ENCODE measurements around the gene TRIM24. TPM values are rescaled to one million over a fixed set of nuclear protein-coding genes. Genes with fewer than 3 reads are reported as not detected.

The TRIM24 gene
- total RNA-seq, 1 donor from 2014 or later: 60.3 TPM

GRCh38 chr7:138570715-138571114, 110.7 kb downstream of the TRIM24 start:
- peaks cover 2% of the 10 kb centered on the region for H3K9me3 ChIP-seq (ENCODE audit: insufficient read depth, low read depth, low read length)
- no peak overlapping the region for H3K27ac Mint-ChIP-seq (ENCODE audit: unreplicated experiment)
- peaks cover 2% of the 10 kb centered on the region for H3K4me1 Mint-ChIP-seq (ENCODE audit: low read depth, unreplicated experiment)
- H3K36me3 ChIP-seq (ENCODE audit: insufficient read depth, low read length): peaks cover 19% of the 10 kb centered on the region
- H3K36me3 Mint-ChIP-seq (ENCODE audit: low read depth, unreplicated experiment): peaks cover 22% of the 10 kb centered on the region
- no peak overlapping the region for H3K4me3 ChIP-seq (ENCODE audit: insufficient read depth, low read depth, low read length)
- H3K27ac ChIP-seq (ENCODE audit: low read depth, low read length): no peak overlapping the region
- peaks cover 2% of the 10 kb centered on the region for H3K9me3 Mint-ChIP-seq (ENCODE audit: unreplicated experiment)
- no peaks in the 10 kb centered on the region for H3K27me3 ChIP-seq (ENCODE audit: insufficient read depth, low read length)
- no peaks in the 10 kb centered on the region for H3K79me2 ChIP-seq (ENCODE audit: insufficient read depth, low read length)
- no peaks in the 10 kb centered on the region for H4K20me1 ChIP-seq (ENCODE audit: insufficient read depth, low read length)
- no peak overlapping the region for H2AFZ ChIP-seq (ENCODE audit: low read depth, low read length)
- TF ChIP-seq CTCF (IDR thresholded peaks at IDR 0.05; ENCODE audit: insufficient read depth, low read depth, low read length) (no peak), EZH2 (IDR thresholded peaks at IDR 0.05; ENCODE audit: insufficient read depth, low read length) (no peak)
- no peak overlapping the region for H3K9ac ChIP-seq (ENCODE audit: low read length)
- no peaks in the 10 kb centered on the region for H3K27me3 Mint-ChIP-seq (ENCODE audit: low read depth, unreplicated experiment)
- H3K4me1 ChIP-seq (ENCODE audit: insufficient read depth, low read length): no peaks in the 10 kb centered on the region
- no peak overlapping the region for H3K4me2 ChIP-seq (ENCODE audit: low read length)
- DNase-seq (ENCODE audit: low read depth) (no peak), FAIRE-seq (no peak)
- no peak overlapping the region for H3K4me3 Mint-ChIP-seq (ENCODE audit: unreplicated experiment)

- Mint-ChIP-seq H3K27ac (ENCODE audit: unreplicated experiment) (no peak overlapping the region), H3K4me3 (ENCODE audit: unreplicated experiment) (no peak overlapping the region), H3K4me1 (ENCODE audit: low read depth, unreplicated experiment) (peaks cover 3% of the 10 kb centered on the region), H3K27me3 (ENCODE audit: low read depth, unreplicated experiment) (no peaks in the 10 kb centered on the region), H3K9me3 (ENCODE audit: unreplicated experiment) (no peaks in the 10 kb centered on the region), H3K36me3 (ENCODE audit: low read depth, unreplicated experiment) (peaks cover 19% of the 10 kb centered on the region)
- no peak overlapping the region for H3K27ac ChIP-seq (ENCODE audit: low read depth, low read length)
- H3K4me3 ChIP-seq (ENCODE audit: insufficient read depth, low read depth, low read length): no peak overlapping the region
- H4K20me1 ChIP-seq (ENCODE audit: insufficient read depth, low read length): no peaks in the 10 kb centered on the region
- TF ChIP-seq EZH2 (IDR thresholded peaks at IDR 0.05; ENCODE audit: insufficient read depth, low read length) (no peak), CTCF (IDR thresholded peaks at IDR 0.05; ENCODE audit: insufficient read depth, low read depth, low read length) (no peak)
- H3K4me2 ChIP-seq (ENCODE audit: low read length): no peak overlapping the region
- no peaks in the 10 kb centered on the region for H3K79me2 ChIP-seq (ENCODE audit: insufficient read depth, low read length)
- H3K4me1 ChIP-seq (ENCODE audit: insufficient read depth, low read length): no peaks in the 10 kb centered on the region
- H3K27me3 ChIP-seq (ENCODE audit: insufficient read depth, low read length): no peaks in the 10 kb centered on the region
- no peak for DNase-seq (ENCODE audit: low read depth)
- no peaks in the 10 kb centered on the region for H3K9me3 ChIP-seq (ENCODE audit: insufficient read depth, low read depth, low read length)
- no peak for FAIRE-seq
- H2AFZ ChIP-seq (ENCODE audit: low read depth, low read length): no peak overlapping the region
- H3K36me3 ChIP-seq (ENCODE audit: insufficient read depth, low read length): peaks cover 9% of the 10 kb centered on the region
- H3K9ac ChIP-seq (ENCODE audit: low read length): no peak overlapping the region
Measured at GRCh38 chr7:138573741-138574140, 113.7 kb downstream of the TRIM24 start.

- Mint-ChIP-seq H3K36me3 (ENCODE audit: low read depth, unreplicated experiment) (peaks cover 19% of the 10 kb centered on the region), H3K27me3 (ENCODE audit: low read depth, unreplicated experiment) (no peaks in the 10 kb centered on the region), H3K27ac (ENCODE audit: unreplicated experiment) (no peak overlapping the region), H3K4me1 (ENCODE audit: low read depth, unreplicated experiment) (peaks cover 3% of the 10 kb centered on the region), H3K9me3 (ENCODE audit: unreplicated experiment) (no peaks in the 10 kb centered on the region), H3K4me3 (ENCODE audit: unreplicated experiment) (no peak overlapping the region)
- Histone ChIP-seq H3K36me3 (ENCODE audit: insufficient read depth, low read length) (peaks cover 11% of the 10 kb centered on the region), H3K4me1 (ENCODE audit: insufficient read depth, low read length) (no peaks in the 10 kb centered on the region), H3K79me2 (ENCODE audit: insufficient read depth, low read length) (no peaks in the 10 kb centered on the region), H3K9me3 (ENCODE audit: insufficient read depth, low read depth, low read length) (no peaks in the 10 kb centered on the region), H3K27me3 (ENCODE audit: insufficient read depth, low read length) (no peaks in the 10 kb centered on the region), H2AFZ (ENCODE audit: low read depth, low read length) (no peak overlapping the region), H3K9ac (ENCODE audit: low read length) (no peak overlapping the region), H3K27ac (ENCODE audit: low read depth, low read length) (no peak overlapping the region), H3K4me2 (ENCODE audit: low read length) (no peak overlapping the region), H3K4me3 (ENCODE audit: insufficient read depth, low read depth, low read length) (no peak overlapping the region), H4K20me1 (ENCODE audit: insufficient read depth, low read length) (no peaks in the 10 kb centered on the region)
- TF ChIP-seq CTCF (IDR thresholded peaks at IDR 0.05; ENCODE audit: insufficient read depth, low read depth, low read length) (no peak), EZH2 (IDR thresholded peaks at IDR 0.05; ENCODE audit: insufficient read depth, low read length) (no peak)
- DNase-seq (ENCODE audit: low read depth) (no peak), FAIRE-seq (no peak)
Measured at GRCh38 chr7:138575897-138576428, 115.9 kb downstream of the TRIM24 start.

All from astrocyte (in vitro differentiated cells and primary cell).